ENCODE measurements around the gene AGXT2. TPM values are rescaled to one million over a fixed set of nuclear protein-coding genes. Genes with fewer than 3 reads are reported as not detected.

The AGXT2 gene
- total RNA-seq, 1 experiment from 2014 or later: not detected

DNA sequence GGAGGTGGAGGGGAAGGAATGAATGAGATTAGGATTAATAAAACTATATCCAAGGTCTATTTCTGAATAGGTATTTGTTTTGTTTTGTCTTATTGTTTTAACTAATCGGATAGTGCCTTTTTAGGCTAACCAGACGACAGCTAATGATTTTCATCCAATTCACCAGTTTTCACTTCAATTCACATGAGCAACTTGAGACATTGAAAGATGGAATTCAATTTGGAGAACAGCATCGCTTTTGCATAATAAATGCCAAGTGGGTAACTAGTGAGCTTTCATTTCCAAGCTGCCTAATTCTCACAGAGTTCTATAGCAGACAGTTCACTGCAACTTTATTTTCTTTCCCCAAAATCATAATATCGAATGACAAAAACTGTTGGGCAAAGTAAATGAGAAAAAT is 5.0 kb downstream of the AGXT2 start:
- H4K20me1 ChIP-seq (ENCODE audit: insufficient read depth): no peaks in the 10 kb centered on the region
- no peak overlapping the region for H3K27ac ChIP-seq (ENCODE audit: low read depth, low read length)
- H3K27me3 ChIP-seq (ENCODE audit: insufficient read depth, low read length): peaks cover 59% of the 10 kb centered on the region
- H3K79me2 ChIP-seq (ENCODE audit: insufficient read depth, low read length): no peaks in the 10 kb centered on the region
- no peak overlapping the region for H2AFZ ChIP-seq (ENCODE audit: low read depth, low read length, poor library complexity, severe bottlenecking)
- ATAC-seq (no peak), DNase-seq (ENCODE audit: low read depth, low spot score) (no peak)
- no TSS peak for BruUV-seq (replicated peaks)
- TF ChIP-seq FOSL1 (IDR thresholded peaks at IDR 0.05; ENCODE audit: low read depth) (no peak), EZH2phosphoT487 (IDR thresholded peaks at IDR 0.05; ENCODE audit: borderline replicate concordance) (no peak), TCF7L2 (IDR thresholded peaks at IDR 0.05; ENCODE audit: borderline replicate concordance, extremely low read depth, insufficient read depth, insufficient read length) (no peak), YY1 (IDR thresholded peaks at IDR 0.05; ENCODE audit: extremely low read depth, insufficient replicate concordance, low read depth, low read length) (no peak), RAD21 (IDR thresholded peaks at IDR 0.05; ENCODE audit: low read depth) (no peak), SP1 (IDR thresholded peaks at IDR 0.05; ENCODE audit: low read depth) (no peak), JUND (IDR thresholded peaks at IDR 0.05) (no peak), ELF1 (IDR thresholded peaks at IDR 0.05; ENCODE audit: borderline replicate concordance, low read depth) (no peak), CBX3 (IDR thresholded peaks at IDR 0.05; ENCODE audit: low read depth) (no peak), EZH2 (IDR thresholded peaks at IDR 0.05) (no peak), CEBPB (IDR thresholded peaks at IDR 0.05; ENCODE audit: low read depth) (no peak), ZFX (IDR thresholded peaks at IDR 0.05) (no peak)
- TF ChIP-seq, protein P1, sequence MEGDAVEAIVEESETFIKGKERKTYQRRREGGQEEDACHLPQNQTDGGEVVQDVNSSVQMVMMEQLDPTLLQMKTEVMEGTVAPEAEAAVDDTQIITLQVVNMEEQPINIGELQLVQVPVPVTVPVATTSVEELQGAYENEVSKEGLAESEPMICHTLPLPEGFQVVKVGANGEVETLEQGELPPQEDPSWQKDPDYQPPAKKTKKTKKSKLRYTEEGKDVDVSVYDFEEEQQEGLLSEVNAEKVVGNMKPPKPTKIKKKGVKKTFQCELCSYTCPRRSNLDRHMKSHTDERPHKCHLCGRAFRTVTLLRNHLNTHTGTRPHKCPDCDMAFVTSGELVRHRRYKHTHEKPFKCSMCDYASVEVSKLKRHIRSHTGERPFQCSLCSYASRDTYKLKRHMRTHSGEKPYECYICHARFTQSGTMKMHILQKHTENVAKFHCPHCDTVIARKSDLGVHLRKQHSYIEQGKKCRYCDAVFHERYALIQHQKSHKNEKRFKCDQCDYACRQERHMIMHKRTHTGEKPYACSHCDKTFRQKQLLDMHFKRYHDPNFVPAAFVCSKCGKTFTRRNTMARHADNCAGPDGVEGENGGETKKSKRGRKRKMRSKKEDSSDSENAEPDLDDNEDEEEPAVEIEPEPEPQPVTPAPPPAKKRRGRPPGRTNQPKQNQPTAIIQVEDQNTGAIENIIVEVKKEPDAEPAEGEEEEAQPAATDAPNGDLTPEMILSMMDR (IDR thresholded peaks at IDR 0.05 in 2 of 3, conservative IDR thresholded peaks at IDR 0.05 in 1 of 3; ENCODE audit: borderline replicate concordance in 1 of 3, insufficient read depth in 1 of 3, low read depth in 2 of 3, low read length in 2 of 3): no peak
- TF ChIP-seq, protein P2, sequence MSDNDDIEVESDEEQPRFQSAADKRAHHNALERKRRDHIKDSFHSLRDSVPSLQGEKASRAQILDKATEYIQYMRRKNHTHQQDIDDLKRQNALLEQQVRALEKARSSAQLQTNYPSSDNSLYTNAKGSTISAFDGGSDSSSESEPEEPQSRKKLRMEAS (IDR thresholded peaks at IDR 0.05): no peak
- TF ChIP-seq, protein P3, sequence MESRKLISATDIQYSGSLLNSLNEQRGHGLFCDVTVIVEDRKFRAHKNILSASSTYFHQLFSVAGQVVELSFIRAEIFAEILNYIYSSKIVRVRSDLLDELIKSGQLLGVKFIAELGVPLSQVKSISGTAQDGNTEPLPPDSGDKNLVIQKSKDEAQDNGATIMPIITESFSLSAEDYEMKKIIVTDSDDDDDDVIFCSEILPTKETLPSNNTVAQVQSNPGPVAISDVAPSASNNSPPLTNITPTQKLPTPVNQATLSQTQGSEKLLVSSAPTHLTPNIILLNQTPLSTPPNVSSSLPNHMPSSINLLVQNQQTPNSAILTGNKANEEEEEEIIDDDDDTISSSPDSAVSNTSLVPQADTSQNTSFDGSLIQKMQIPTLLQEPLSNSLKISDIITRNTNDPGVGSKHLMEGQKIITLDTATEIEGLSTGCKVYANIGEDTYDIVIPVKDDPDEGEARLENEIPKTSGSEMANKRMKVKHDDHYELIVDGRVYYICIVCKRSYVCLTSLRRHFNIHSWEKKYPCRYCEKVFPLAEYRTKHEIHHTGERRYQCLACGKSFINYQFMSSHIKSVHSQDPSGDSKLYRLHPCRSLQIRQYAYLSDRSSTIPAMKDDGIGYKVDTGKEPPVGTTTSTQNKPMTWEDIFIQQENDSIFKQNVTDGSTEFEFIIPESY (IDR thresholded peaks at IDR 0.05; ENCODE audit: extremely low read depth, insufficient replicate concordance, low read length): no peak
- H3K36me3 ChIP-seq (ENCODE audit: control insufficient read depth in 1 of 2, insufficient read depth in 2 of 2, low read length in 2 of 2): no peaks in the 10 kb centered on the region
- H3K9me2 ChIP-seq (ENCODE audit: insufficient read depth): no peaks in the 10 kb centered on the region
- H3K9me3 ChIP-seq (ENCODE audit: control insufficient read depth in 1 of 2, insufficient read depth in 1 of 2, low read depth in 1 of 2, low read length in 2 of 2): no peaks in the 10 kb centered on the region
- H3K4me1 ChIP-seq (ENCODE audit: control insufficient read depth in 1 of 2, insufficient read depth in 2 of 2, low read length in 2 of 2): no peaks in the 10 kb centered on the region
- ChIA-PET CTCF (no interaction called here), RAD21 (ENCODE audit: low non-redundant PET in 1 of 2, low total read pairs in 2 of 2, uncharacterized antibody in 2 of 2, unreplicated experiment in 2 of 2) (no interaction called here), POLR2A (no interaction called here)
- H3K9ac ChIP-seq (ENCODE audit: low read length): no peak overlapping the region
- no peak overlapping the region for H3K4me2 ChIP-seq (ENCODE audit: low read length)
- intact Hi-C loops (cut with micrococcal nuclease): no loop called here
- no peak overlapping the region for H3K4me3 ChIP-seq (replicated peaks in 1 of 2; ENCODE audit: low read depth in 1 of 2, low read length in 2 of 2)

Data from HCT116 (cell line).